Hepatocyte (in vitro differentiated cells): ENCODE data around the gene ARHGAP12. TPM values are rescaled to one million over a fixed set of nuclear protein-coding genes. Genes with fewer than 3 reads are reported as not detected.

Experiments
- DNase-seq: peaks from one replicate; pipeline ENCODE4 v3.0.0-alpha.2; 2016; ENCODE audit warnings: low spot score
- H2AFZ ChIP-seq: fragments of 200-600 bp; sonication (generic); 2 replicates; pipeline ENCODE4 v1.6.0; 2016; ENCODE audit warnings: antibody characterized with exemption, mild to moderate bottlenecking
- H3K27ac ChIP-seq: fragments of 200-600 bp; sonication (generic); 2 replicates; pipeline ENCODE4 v1.5.1; 2016; ENCODE audit warnings: mild to moderate bottlenecking
- H3K27me3 ChIP-seq: fragments of 200-600 bp; sonication (generic); 2 replicates; pipeline ENCODE4 v1.6.1; 2016
- H3K36me3 ChIP-seq: fragments of 200-600 bp; sonication (generic); replicated peaks from 2 replicates; pipeline ENCODE4 v1.5.1; 2016; ENCODE audit warnings: low read depth; ENCODE audit not compliant: insufficient read depth
- H3K4me1 ChIP-seq: fragments of 200-600 bp; sonication (generic); 2 replicates; pipeline ENCODE4 v1.5.1; 2016; ENCODE audit warnings: mild to moderate bottlenecking, moderate library complexity; ENCODE audit not compliant: insufficient read depth
- H3K4me2 ChIP-seq: fragments of 200-600 bp; sonication (generic); 2 replicates; pipeline ENCODE4 v1.6.0; 2016
- H3K4me3 ChIP-seq: fragments of 200-600 bp; sonication (generic); 2 replicates; pipeline ENCODE4 v1.5.1; 2016; ENCODE audit warnings: mild to moderate bottlenecking
- H3K79me2 ChIP-seq: fragments of 200-600 bp; sonication (generic); 2 replicates; pipeline ENCODE4 v1.6.0; 2017; ENCODE audit warnings: mild to moderate bottlenecking
- H3K9me2 ChIP-seq: fragments of 200-600 bp; sonication (generic); replicated peaks from 2 replicates; pipeline ENCODE4 v1.6.0; 2017; ENCODE audit warnings: mild to moderate bottlenecking; ENCODE audit not compliant: insufficient read depth
- H3K9me3 ChIP-seq: fragments of 200-600 bp; sonication (generic); 2 replicates; pipeline ENCODE4 v1.5.1; 2016; ENCODE audit warnings: low read depth, mild to moderate bottlenecking
- H4K20me1 ChIP-seq: fragments of 200-600 bp; sonication (generic); 2 replicates; pipeline ENCODE4 v1.6.0; 2016; ENCODE audit warnings: mild to moderate bottlenecking; ENCODE audit not compliant: insufficient read depth, poor library complexity, severe bottlenecking
- EZH2 ChIP-seq: fragments of 200-600 bp; sonication (generic); IDR thresholded peaks from 2 replicates; pipeline ENCODE4 v1.6.1; 2016; ENCODE audit warnings: antibody characterized with exemption, mild to moderate bottlenecking, borderline replicate concordance
- EZH2phosphoT487 ChIP-seq: fragments of 200-600 bp; sonication (generic); IDR thresholded peaks from one replicate; pipeline ENCODE4 v1.6.1; 2018; ENCODE audit warnings: antibody characterized with exemption, mild to moderate bottlenecking, low read depth, moderate library complexity; ENCODE audit not compliant: unreplicated experiment, severe bottlenecking
- WGBS: methylation state at CpG from one replicate; pipeline ENCODE4 v1.1.6; 2016; ENCODE audit warnings: low lambda C conversion rate; ENCODE audit errors: missing lambda C conversion rate; 5-methylcytosine and 5-hydroxymethylcytosine counted together
- polyA plus RNA-seq: library from polyadenylated mRNA; unstranded; fragments of >200 nt; fragmentation: Nextera tagmentation; extraction: Ambion mirVana; gene quantifications from 2 replicates; pipeline ENCODE4 v1.2.1, GENCODE V29; 2016
- total RNA-seq: library from RNA; depleted of rRNA; stranded (reverse); fragments of >200 nt; gene quantifications from 2 replicates; pipeline ENCODE4 v1.2.3, GENCODE V29; 2014
- TF ChIP-seq, protein P1 (sequence below): fragments of 200-600 bp; sonication (generic); IDR thresholded peaks from 2 replicates; pipeline ENCODE4 v1.5.1; 2016; ENCODE audit warnings: antibody characterized with exemption, mild to moderate bottlenecking; ENCODE audit not compliant: poor library complexity

ARHGAP12 gene
- total and polyA plus RNA-seq, 2 experiments from 2014 or later, result 16.4 to 55.6 TPM

DNA sequence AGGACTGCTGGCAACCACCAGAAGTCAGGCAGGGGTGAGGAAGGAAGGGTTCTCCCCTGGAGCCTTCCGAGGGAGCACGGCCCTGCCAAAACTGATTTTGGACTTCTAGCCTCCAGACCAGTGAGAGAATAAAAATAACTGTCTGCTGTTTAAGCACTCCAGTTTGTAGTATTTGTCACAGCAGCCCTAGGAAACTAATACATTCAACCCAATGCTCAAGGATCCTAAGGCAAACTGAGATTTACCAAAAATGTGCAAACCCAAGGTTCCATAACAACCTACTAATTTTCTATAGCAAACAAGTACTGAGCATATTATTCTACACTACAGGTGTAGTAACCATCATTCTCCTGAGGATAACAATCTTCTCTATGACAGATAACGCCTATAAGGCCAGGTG lies 18.6 kb downstream of the ARHGAP12 start:
- TF ChIP-seq EZH2phosphoT487, result no peak
- TF ChIP-seq, protein P1, sequence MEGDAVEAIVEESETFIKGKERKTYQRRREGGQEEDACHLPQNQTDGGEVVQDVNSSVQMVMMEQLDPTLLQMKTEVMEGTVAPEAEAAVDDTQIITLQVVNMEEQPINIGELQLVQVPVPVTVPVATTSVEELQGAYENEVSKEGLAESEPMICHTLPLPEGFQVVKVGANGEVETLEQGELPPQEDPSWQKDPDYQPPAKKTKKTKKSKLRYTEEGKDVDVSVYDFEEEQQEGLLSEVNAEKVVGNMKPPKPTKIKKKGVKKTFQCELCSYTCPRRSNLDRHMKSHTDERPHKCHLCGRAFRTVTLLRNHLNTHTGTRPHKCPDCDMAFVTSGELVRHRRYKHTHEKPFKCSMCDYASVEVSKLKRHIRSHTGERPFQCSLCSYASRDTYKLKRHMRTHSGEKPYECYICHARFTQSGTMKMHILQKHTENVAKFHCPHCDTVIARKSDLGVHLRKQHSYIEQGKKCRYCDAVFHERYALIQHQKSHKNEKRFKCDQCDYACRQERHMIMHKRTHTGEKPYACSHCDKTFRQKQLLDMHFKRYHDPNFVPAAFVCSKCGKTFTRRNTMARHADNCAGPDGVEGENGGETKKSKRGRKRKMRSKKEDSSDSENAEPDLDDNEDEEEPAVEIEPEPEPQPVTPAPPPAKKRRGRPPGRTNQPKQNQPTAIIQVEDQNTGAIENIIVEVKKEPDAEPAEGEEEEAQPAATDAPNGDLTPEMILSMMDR, result no peak
- no peak for TF ChIP-seq EZH2
- Histone ChIP-seq H3K4me2 (no peak overlapping the region), H3K36me3 (no peaks in the 10 kb centered on the region), H3K9me2 (no peaks in the 10 kb centered on the region), H4K20me1 (peaks cover 68% of the 10 kb centered on the region), H3K79me2 (peaks cover 100% of the 10 kb centered on the region), H3K9me3 (no peaks in the 10 kb centered on the region), H3K4me3 (no peak overlapping the region), H2AFZ (no peak overlapping the region), H3K4me1 (peaks cover 16% of the 10 kb centered on the region), H3K27me3 (no peaks in the 10 kb centered on the region), H3K27ac (no peak overlapping the region)
- 96% methylated on average over 3 of the region's 3 CpGs for WGBS
- DNase-seq, result no peak

DNA sequence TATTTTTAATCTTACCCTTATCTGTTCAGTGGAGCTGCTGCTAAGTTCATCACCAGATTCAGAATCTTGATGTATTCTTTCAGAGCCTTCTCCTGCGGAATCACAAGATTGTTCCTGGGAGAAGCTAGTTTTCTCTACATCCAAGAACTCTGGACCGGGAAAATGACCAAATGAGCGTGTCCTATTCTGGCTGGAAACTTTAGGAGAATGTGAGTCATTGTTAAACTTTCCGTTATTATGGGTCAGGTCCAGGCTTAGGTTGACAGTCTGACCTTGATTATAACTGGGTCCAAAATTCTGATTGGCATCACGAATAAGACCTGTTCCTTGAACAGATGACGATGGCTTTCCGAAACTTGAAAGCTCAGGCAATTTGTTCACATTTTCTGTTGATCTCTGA lies 20.5 kb downstream of the ARHGAP12 start:
- 98% methylated on average over 7 of the region's 7 CpGs for WGBS
- peaks cover 69% of the 10 kb centered on the region for H4K20me1 ChIP-seq

DNA sequence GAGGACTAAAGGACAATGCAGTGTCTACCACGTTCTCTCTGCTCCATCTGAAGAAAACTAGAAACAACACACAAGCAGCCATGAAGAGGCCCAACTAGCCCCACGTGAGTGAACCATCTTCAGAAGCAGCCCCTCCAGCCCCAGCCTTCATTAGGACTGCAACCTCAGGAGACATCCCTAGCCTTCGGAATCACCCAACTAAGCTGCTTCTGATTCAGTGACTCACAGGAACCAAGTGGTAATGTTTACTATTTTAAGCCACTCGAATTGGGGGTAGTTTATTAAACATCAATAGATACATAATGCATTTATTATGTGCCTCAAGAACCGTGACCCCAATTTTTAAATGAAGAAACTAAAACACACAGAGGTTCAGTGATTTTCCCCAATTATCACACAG lies 22.6 kb downstream of the ARHGAP12 start:
- Histone ChIP-seq H3K27ac (no peak overlapping the region), H3K9me3 (no peaks in the 10 kb centered on the region), H3K27me3 (no peaks in the 10 kb centered on the region), H3K4me2 (no peak overlapping the region), H3K36me3 (no peaks in the 10 kb centered on the region), H3K4me3 (no peak overlapping the region), H3K4me1 (no peaks in the 10 kb centered on the region), H4K20me1 (peaks cover 59% of the 10 kb centered on the region), H3K9me2 (no peaks in the 10 kb centered on the region), H3K79me2 (peaks cover 100% of the 10 kb centered on the region), H2AFZ (no peak overlapping the region)
- TF ChIP-seq, protein P1, result no peak
- no peak for TF ChIP-seq EZH2
- no peak for TF ChIP-seq EZH2phosphoT487
- no peak for DNase-seq
- 93% methylated on average over 5 of the region's 5 CpGs for WGBS

More for the DNA sequence above, 20.5 kb downstream of the ARHGAP12 start:
- H2AFZ ChIP-seq, result no peak overlapping the region
- no peaks in the 10 kb centered on the region for H3K36me3 ChIP-seq
- no peak overlapping the region for H3K4me2 ChIP-seq
- H3K79me2 ChIP-seq, result peaks cover 100% of the 10 kb centered on the region
- H3K4me1 ChIP-seq, result peaks cover 7% of the 10 kb centered on the region
- H3K9me2 ChIP-seq, result no peaks in the 10 kb centered on the region
- no peak for DNase-seq
- H3K4me3 ChIP-seq, result no peak overlapping the region
- no peak overlapping the region for H3K27ac ChIP-seq
- H3K9me3 ChIP-seq, result no peaks in the 10 kb centered on the region
- no peaks in the 10 kb centered on the region for H3K27me3 ChIP-seq
- TF ChIP-seq EZH2phosphoT487 (no peak), EZH2 (no peak)
- TF ChIP-seq, protein P1, result no peak

DNA sequence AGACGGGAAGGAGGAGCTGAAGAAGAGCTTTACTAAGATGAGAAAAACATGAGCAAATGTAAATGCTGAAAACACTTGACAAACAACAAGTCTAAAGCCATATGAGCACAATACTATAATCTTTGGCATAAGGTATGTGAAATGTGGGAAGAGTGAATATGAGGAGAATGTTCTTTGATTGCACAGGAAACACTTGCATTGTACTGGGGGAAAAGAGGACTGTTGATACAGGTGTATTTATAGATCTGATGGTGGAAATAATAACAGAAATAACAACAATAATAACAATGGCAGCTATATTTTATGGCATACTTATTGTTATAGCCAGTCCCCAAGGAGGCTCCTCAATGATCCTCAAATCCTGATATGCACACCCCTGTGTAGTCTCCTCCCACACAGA lies 23.0 kb downstream of the ARHGAP12 start:
- no peak overlapping the region for H3K4me2 ChIP-seq
- no peak overlapping the region for H3K27ac ChIP-seq
- no peaks in the 10 kb centered on the region for H3K9me3 ChIP-seq
- no peaks in the 10 kb centered on the region for H3K9me2 ChIP-seq
- no peak overlapping the region for H3K4me3 ChIP-seq
- no peak overlapping the region for H2AFZ ChIP-seq
- 84% methylated on average over 1 of the region's 1 CpG for WGBS
- H3K36me3 ChIP-seq, result no peaks in the 10 kb centered on the region
- DNase-seq, result no peak
- H3K4me1 ChIP-seq, result no peaks in the 10 kb centered on the region
- peaks cover 100% of the 10 kb centered on the region for H3K79me2 ChIP-seq
- TF ChIP-seq, protein P1, result no peak
- no peak for TF ChIP-seq EZH2phosphoT487
- no peak for TF ChIP-seq EZH2
- H4K20me1 ChIP-seq, result peaks cover 54% of the 10 kb centered on the region
- H3K27me3 ChIP-seq, result no peaks in the 10 kb centered on the region
